ENCODE data around the gene RBM28. TPM values are rescaled to one million over a fixed set of nuclear protein-coding genes. Genes with fewer than 3 reads are reported as not detected.

RBM28 gene
- total RNA-seq, 1 experiment from 2014 or later: 45.3 TPM

DNA sequence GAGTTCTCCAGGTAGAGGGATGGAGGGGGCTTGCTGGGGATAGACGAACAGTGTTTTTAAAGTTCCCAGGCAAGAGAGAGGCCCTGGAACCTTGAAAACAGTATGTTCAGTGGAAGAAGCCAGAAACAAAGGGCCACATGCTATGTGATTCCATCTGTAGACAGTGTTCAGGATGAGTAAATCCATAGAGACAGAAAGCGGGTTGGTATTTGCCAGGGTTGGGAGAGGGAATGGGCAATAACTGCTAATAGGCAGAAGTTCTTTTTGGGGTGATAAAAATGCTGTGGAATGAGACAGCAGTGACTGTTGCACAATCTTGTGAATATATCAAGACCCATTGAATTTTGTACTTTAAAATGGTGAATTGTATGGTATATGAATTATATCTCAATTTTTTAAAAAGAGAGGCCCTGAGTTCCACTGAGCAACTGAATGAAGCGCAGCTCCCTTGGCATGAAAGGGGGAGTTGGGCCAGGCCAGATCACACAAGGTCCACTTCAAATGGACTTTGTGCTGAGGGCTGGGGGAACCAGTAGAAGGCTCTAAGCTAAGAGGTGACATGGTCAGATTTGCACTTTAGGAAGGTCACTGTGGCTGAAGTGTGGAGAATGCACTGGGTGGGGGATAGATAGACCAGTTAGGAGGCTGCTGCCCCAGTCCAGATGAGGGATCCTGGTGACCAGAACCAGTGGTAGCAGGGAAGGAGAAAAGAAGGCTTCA lies 68.7 kb downstream of the RBM28 start:
- POLR2A ChIA-PET (ENCODE audit: unreplicated experiment): no interaction called here

GRCh38 chr7:128274246-128274883 lies 69.3 kb downstream of the RBM28 start:
- no peak for DNase-seq
- Histone ChIP-seq H4K20me1 (ENCODE audit: low read length) (no peaks in the 10 kb centered on the region), H2AFZ (ENCODE audit: low read length) (no peak overlapping the region), H3K4me1 (ENCODE audit: insufficient read depth, low read length) (no peaks in the 10 kb centered on the region), H3K27me3 (ENCODE audit: low read length) (no peaks in the 10 kb centered on the region), H3K4me3 (ENCODE audit: low read length) (no peak overlapping the region), H3K36me3 (ENCODE audit: low read depth, low read length) (no peaks in the 10 kb centered on the region), H3K4me2 (ENCODE audit: low read length) (no peak overlapping the region), H3K9me2 (replicated peaks; ENCODE audit: low read length) (no peaks in the 10 kb centered on the region), H3K9ac (ENCODE audit: low read length) (no peak overlapping the region), H3F3A (ENCODE audit: low read length, unreplicated experiment) (no peaks in the 10 kb centered on the region), H3K27ac (ENCODE audit: low read length) (no peak overlapping the region), H3K9me3 (ENCODE audit: low read length) (no peaks in the 10 kb centered on the region), H3K79me2 (ENCODE audit: low read length) (no peaks in the 10 kb centered on the region)
- no peak for TF ChIP-seq EZH2 (IDR thresholded peaks at IDR 0.05; ENCODE audit: low read length, unreplicated experiment)
- POLR2A ChIA-PET (ENCODE audit: unreplicated experiment): no interaction called here
- BruUV-seq (replicated peaks): no TSS peak
- intact Hi-C loops (cut with micrococcal nuclease): no loop called here
- CTCF ChIA-PET: no interaction called here
- no peak for ATAC-seq

More for the DNA sequence above, 68.7 kb downstream of the RBM28 start:
- Histone ChIP-seq H3F3A (ENCODE audit: low read length, unreplicated experiment) (no peaks in the 10 kb centered on the region), H3K9me3 (ENCODE audit: low read length) (no peaks in the 10 kb centered on the region), H3K27me3 (ENCODE audit: low read length) (no peaks in the 10 kb centered on the region), H3K4me1 (ENCODE audit: insufficient read depth, low read length) (no peaks in the 10 kb centered on the region), H3K36me3 (ENCODE audit: low read depth, low read length) (no peaks in the 10 kb centered on the region), H3K9me2 (replicated peaks; ENCODE audit: low read length) (no peaks in the 10 kb centered on the region), H3K4me3 (ENCODE audit: low read length) (no peak overlapping the region), H2AFZ (ENCODE audit: low read length) (no peak overlapping the region), H3K27ac (ENCODE audit: low read length) (no peak overlapping the region), H4K20me1 (ENCODE audit: low read length) (no peaks in the 10 kb centered on the region), H3K79me2 (ENCODE audit: low read length) (no peaks in the 10 kb centered on the region), H3K4me2 (ENCODE audit: low read length) (no peak overlapping the region), H3K9ac (ENCODE audit: low read length) (no peak overlapping the region)
- no peak for ATAC-seq
- CTCF ChIA-PET: no interaction called here
- TF ChIP-seq EZH2phosphoT487 (IDR thresholded peaks at IDR 0.05; ENCODE audit: borderline replicate concordance, low read length) (no peak), EZH2 (IDR thresholded peaks at IDR 0.05; ENCODE audit: low read length, unreplicated experiment) (no peak), CTCF (conservative IDR thresholded peaks at IDR 0.05; ENCODE audit: low read depth, low read length) (no peak)
- intact Hi-C loops (cut with micrococcal nuclease): no loop called here
- BruUV-seq (replicated peaks): no TSS peak
- DNase-seq: no peak

DNA sequence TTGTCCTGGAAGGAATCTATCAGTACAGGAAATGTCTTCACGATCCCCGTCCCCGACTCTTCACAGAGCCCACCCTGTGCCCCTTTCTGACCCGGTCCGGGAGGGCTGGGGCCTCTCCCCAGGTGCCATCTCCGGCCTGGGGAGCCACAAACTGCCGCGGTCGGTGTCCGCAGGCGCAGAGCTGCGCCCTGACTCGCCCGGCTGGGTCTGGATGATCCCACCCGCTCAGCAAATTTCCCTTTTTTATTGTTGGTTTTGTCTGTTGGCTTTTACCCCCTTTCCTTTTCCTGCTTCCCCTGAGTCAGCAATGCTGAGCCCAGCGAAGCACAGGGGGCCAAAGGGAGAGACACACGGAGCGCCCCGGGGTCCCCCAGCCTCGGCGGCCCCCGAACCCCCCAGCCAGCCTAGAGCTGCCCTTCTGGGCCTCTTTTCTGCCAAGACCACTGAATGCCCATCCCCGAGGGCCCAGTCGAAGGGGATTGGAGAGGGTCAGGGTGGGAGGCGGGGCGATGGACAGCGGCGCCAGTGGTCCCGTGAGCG lies 71.7 kb downstream of the RBM28 start:
- Histone ChIP-seq H3K9ac (ENCODE audit: low read length) (no peak overlapping the region), H3K36me3 (ENCODE audit: low read depth, low read length) (no peaks in the 10 kb centered on the region), H3K27ac (ENCODE audit: low read length) (no peak overlapping the region), H3K9me3 (ENCODE audit: low read length) (no peaks in the 10 kb centered on the region), H3K4me1 (ENCODE audit: insufficient read depth, low read length) (no peaks in the 10 kb centered on the region), H2AFZ (ENCODE audit: low read length) (no peak overlapping the region), H3K79me2 (ENCODE audit: low read length) (no peaks in the 10 kb centered on the region), H3K4me2 (ENCODE audit: low read length) (no peak overlapping the region), H3K4me3 (ENCODE audit: low read length) (no peak overlapping the region), H3K9me2 (replicated peaks; ENCODE audit: low read length) (no peaks in the 10 kb centered on the region), H3F3A (ENCODE audit: low read length, unreplicated experiment) (no peaks in the 10 kb centered on the region), H4K20me1 (ENCODE audit: low read length) (no peaks in the 10 kb centered on the region), H3K27me3 (ENCODE audit: low read length) (no peaks in the 10 kb centered on the region)
- POLR2A ChIA-PET (ENCODE audit: unreplicated experiment): no interaction called here
- CTCF ChIA-PET: no interaction called here
- DNase-seq: no peak
- BruUV-seq (replicated peaks): no TSS peak
- TF ChIP-seq CTCF (conservative IDR thresholded peaks at IDR 0.05; ENCODE audit: low read depth, low read length): no peak
- no peak for TF ChIP-seq EZH2phosphoT487 (IDR thresholded peaks at IDR 0.05; ENCODE audit: borderline replicate concordance, low read length)
- TF ChIP-seq EZH2 (IDR thresholded peaks at IDR 0.05; ENCODE audit: low read length, unreplicated experiment): no peak
- no peak for ATAC-seq
- intact Hi-C loops (cut with micrococcal nuclease): no loop called here

Data from PC-3 (cell line).